ENCODE results near the gene GALNT18.

The GALNT18 gene

GRCh38 chr11:11545285-11546275, 76.2 kb downstream of the GALNT18 start:
- H2AFZ ChIP-seq (ENCODE audit: low read length, unreplicated experiment): no peak overlapping the region
- no peaks in the 10 kb centered on the region for H3K79me2 ChIP-seq (ENCODE audit: control insufficient read depth, insufficient read depth, low read length, unreplicated experiment)
- no peak overlapping the region for H3K27ac ChIP-seq (ENCODE audit: low read depth, low read length)

GRCh38 chr11:11543656-11544055, 78.1 kb downstream of the GALNT18 start:
- Histone ChIP-seq H3K4me1 (ENCODE audit: control insufficient read depth, insufficient read depth, low read length, unreplicated experiment) (no peaks in the 10 kb centered on the region), H3K27ac (ENCODE audit: low read depth, low read length) (no peak overlapping the region), H3K79me2 (ENCODE audit: control insufficient read depth, insufficient read depth, low read length, unreplicated experiment) (no peaks in the 10 kb centered on the region), H3K4me3 (ENCODE audit: low read depth, low read length) (no peak overlapping the region), H3K36me3 (ENCODE audit: insufficient read depth, low read length) (no peaks in the 10 kb centered on the region), H3K27me3 (ENCODE audit: insufficient read depth, low read length) (peaks cover 13% of the 10 kb centered on the region), H2AFZ (ENCODE audit: low read length, unreplicated experiment) (no peak overlapping the region)

More at GRCh38 chr11:11545285-11546275, 76.2 kb downstream of the GALNT18 start:
- Histone ChIP-seq H3K36me3 (ENCODE audit: insufficient read depth, low read length) (no peaks in the 10 kb centered on the region), H3K4me3 (ENCODE audit: low read depth, low read length) (no peak overlapping the region), H3K4me1 (ENCODE audit: control insufficient read depth, insufficient read depth, low read length, unreplicated experiment) (no peaks in the 10 kb centered on the region), H3K27me3 (ENCODE audit: insufficient read depth, low read length) (peaks cover 14% of the 10 kb centered on the region)

GRCh38 chr11:11540157-11540556, 81.6 kb downstream of the GALNT18 start:
- H2AFZ ChIP-seq (ENCODE audit: low read length, unreplicated experiment): no peak overlapping the region
- H3K4me1 ChIP-seq (ENCODE audit: control insufficient read depth, insufficient read depth, low read length, unreplicated experiment): no peaks in the 10 kb centered on the region
- H3K4me3 ChIP-seq (ENCODE audit: low read depth, low read length): no peak overlapping the region
- peaks cover 13% of the 10 kb centered on the region for H3K27me3 ChIP-seq (ENCODE audit: insufficient read depth, low read length)
- no peaks in the 10 kb centered on the region for H3K36me3 ChIP-seq (ENCODE audit: insufficient read depth, low read length)
- no peak overlapping the region for H3K27ac ChIP-seq (ENCODE audit: low read depth, low read length)
- no peaks in the 10 kb centered on the region for H3K79me2 ChIP-seq (ENCODE audit: control insufficient read depth, insufficient read depth, low read length, unreplicated experiment)

- no peak overlapping the region for H3K27ac ChIP-seq (ENCODE audit: low read depth, low read length)
Observed at GRCh38 chr11:11538277-11538960, 83.4 kb downstream of the GALNT18 start.

GRCh38 chr11:11537871-11538270, 83.9 kb downstream of the GALNT18 start:
- Histone ChIP-seq H3K79me2 (ENCODE audit: control insufficient read depth, insufficient read depth, low read length, unreplicated experiment) (no peaks in the 10 kb centered on the region), H3K4me3 (ENCODE audit: low read depth, low read length) (no peak overlapping the region), H3K27ac (ENCODE audit: low read depth, low read length) (no peak overlapping the region), H3K27me3 (ENCODE audit: insufficient read depth, low read length) (peaks cover 23% of the 10 kb centered on the region), H3K36me3 (ENCODE audit: insufficient read depth, low read length) (no peaks in the 10 kb centered on the region), H3K4me1 (ENCODE audit: control insufficient read depth, insufficient read depth, low read length, unreplicated experiment) (no peaks in the 10 kb centered on the region), H2AFZ (ENCODE audit: low read length, unreplicated experiment) (no peak overlapping the region)

More at GRCh38 chr11:11538277-11538960, 83.4 kb downstream of the GALNT18 start:
- Histone ChIP-seq H3K36me3 (ENCODE audit: insufficient read depth, low read length) (no peaks in the 10 kb centered on the region), H3K79me2 (ENCODE audit: control insufficient read depth, insufficient read depth, low read length, unreplicated experiment) (no peaks in the 10 kb centered on the region), H2AFZ (ENCODE audit: low read length, unreplicated experiment) (no peak overlapping the region), H3K4me3 (ENCODE audit: low read depth, low read length) (no peak overlapping the region), H3K27me3 (ENCODE audit: insufficient read depth, low read length) (peaks cover 18% of the 10 kb centered on the region), H3K4me1 (ENCODE audit: control insufficient read depth, insufficient read depth, low read length, unreplicated experiment) (no peaks in the 10 kb centered on the region)

- no peak overlapping the region for H2AFZ ChIP-seq (ENCODE audit: low read length, unreplicated experiment)
- H3K27me3 ChIP-seq (ENCODE audit: insufficient read depth, low read length): peaks cover 22% of the 10 kb centered on the region
- H3K4me3 ChIP-seq (ENCODE audit: low read depth, low read length): no peak overlapping the region
- no peaks in the 10 kb centered on the region for H3K4me1 ChIP-seq (ENCODE audit: control insufficient read depth, insufficient read depth, low read length, unreplicated experiment)
- no peaks in the 10 kb centered on the region for H3K79me2 ChIP-seq (ENCODE audit: control insufficient read depth, insufficient read depth, low read length, unreplicated experiment)
- H3K36me3 ChIP-seq (ENCODE audit: insufficient read depth, low read length): no peaks in the 10 kb centered on the region
- no peak overlapping the region for H3K27ac ChIP-seq (ENCODE audit: low read depth, low read length)
Observed at GRCh38 chr11:11537372-11537771, 84.4 kb downstream of the GALNT18 start.

- Histone ChIP-seq H3K27ac (ENCODE audit: low read depth, low read length) (no peak overlapping the region), H3K79me2 (ENCODE audit: control insufficient read depth, insufficient read depth, low read length, unreplicated experiment) (no peaks in the 10 kb centered on the region), H3K4me1 (ENCODE audit: control insufficient read depth, insufficient read depth, low read length, unreplicated experiment) (no peaks in the 10 kb centered on the region), H3K4me3 (ENCODE audit: low read depth, low read length) (no peak overlapping the region), H3K27me3 (ENCODE audit: insufficient read depth, low read length) (peaks cover 19% of the 10 kb centered on the region), H2AFZ (ENCODE audit: low read length, unreplicated experiment) (no peak overlapping the region), H3K36me3 (ENCODE audit: insufficient read depth, low read length) (no peaks in the 10 kb centered on the region)
Observed at GRCh38 chr11:11536650-11537049, 85.2 kb downstream of the GALNT18 start.

GRCh38 chr11:11535611-11536010, 86.2 kb downstream of the GALNT18 start:
- Histone ChIP-seq H3K27me3 (ENCODE audit: insufficient read depth, low read length) (peaks cover 13% of the 10 kb centered on the region; the same call in 1 of the 2 replicates), H3K27ac (ENCODE audit: low read depth, low read length) (no peak overlapping the region), H2AFZ (ENCODE audit: low read length, unreplicated experiment) (no peak overlapping the region), H3K4me1 (ENCODE audit: control insufficient read depth, insufficient read depth, low read length, unreplicated experiment) (no peaks in the 10 kb centered on the region), H3K79me2 (ENCODE audit: control insufficient read depth, insufficient read depth, low read length, unreplicated experiment) (no peaks in the 10 kb centered on the region), H3K4me3 (ENCODE audit: low read depth, low read length) (no peak overlapping the region), H3K36me3 (ENCODE audit: insufficient read depth, low read length) (no peaks in the 10 kb centered on the region)

- Histone ChIP-seq H3K79me2 (ENCODE audit: control insufficient read depth, insufficient read depth, low read length, unreplicated experiment) (no peaks in the 10 kb centered on the region), H3K4me3 (ENCODE audit: low read depth, low read length) (no peak overlapping the region), H2AFZ (ENCODE audit: low read length, unreplicated experiment) (no peak overlapping the region), H3K4me1 (ENCODE audit: control insufficient read depth, insufficient read depth, low read length, unreplicated experiment) (no peaks in the 10 kb centered on the region), H3K36me3 (ENCODE audit: insufficient read depth, low read length) (no peaks in the 10 kb centered on the region), H3K27ac (ENCODE audit: low read depth, low read length) (no peak overlapping the region), H3K27me3 (ENCODE audit: insufficient read depth, low read length) (0 out of 2 replicates have a peak, but pooled peaks cover 11% of the 10 kb centered on the region)
Observed at GRCh38 chr11:11534981-11535380, 86.8 kb downstream of the GALNT18 start.

GRCh38 chr11:11533751-11534150, 88.1 kb downstream of the GALNT18 start:
- no peaks in the 10 kb centered on the region for H3K36me3 ChIP-seq (ENCODE audit: insufficient read depth, low read length)
- no peaks in the 10 kb centered on the region for H3K79me2 ChIP-seq (ENCODE audit: control insufficient read depth, insufficient read depth, low read length, unreplicated experiment)
- no peak overlapping the region for H2AFZ ChIP-seq (ENCODE audit: low read length, unreplicated experiment)
- no peaks in the 10 kb centered on the region for H3K4me1 ChIP-seq (ENCODE audit: control insufficient read depth, insufficient read depth, low read length, unreplicated experiment)
- 0 out of 2 replicates have a peak, but pooled peaks cover 11% of the 10 kb centered on the region for H3K27me3 ChIP-seq (ENCODE audit: insufficient read depth, low read length)
- no peak overlapping the region for H3K4me3 ChIP-seq (ENCODE audit: low read depth, low read length)
- H3K27ac ChIP-seq (ENCODE audit: low read depth, low read length): no peak overlapping the region
